ENCODE results near the gene ANKRD33B.

ANKRD33B gene

GRCh38 chr5:10642367-10642766, 78.5 kb downstream of the ANKRD33B start:
- DNase-seq = no peak

GRCh38 chr5:10644192-10644591, 80.3 kb downstream of the ANKRD33B start:
- DNase-seq = no peak

- DNase-seq = no peak
Measured at GRCh38 chr5:10645146-10645545, 81.3 kb downstream of the ANKRD33B start.

GRCh38 chr5:10645671-10646070, 81.8 kb downstream of the ANKRD33B start:
- no peak for DNase-seq

GRCh38 chr5:10647640-10648039, 83.8 kb downstream of the ANKRD33B start:
- DNase-seq = no peak

GRCh38 chr5:10648806-10649665, 85.2 kb downstream of the ANKRD33B start:
- no peak for DNase-seq

GRCh38 chr5:10649666-10650380, 86.0 kb downstream of the ANKRD33B start:
- no peak for DNase-seq

- no peak for DNase-seq
Measured at GRCh38 chr5:10652151-10652550, 88.3 kb downstream of the ANKRD33B start.

- no peak for DNase-seq
Measured at GRCh38 chr5:10652606-10653005, 88.7 kb downstream of the ANKRD33B start.

GRCh38 chr5:10653043-10653442, 89.2 kb downstream of the ANKRD33B start:
- no peak for DNase-seq

- DNase-seq = no peak
Measured at GRCh38 chr5:10653751-10654400, 90.0 kb downstream of the ANKRD33B start.

GRCh38 chr5:10654566-10654965, 90.7 kb downstream of the ANKRD33B start:
- no peak for DNase-seq

- DNase-seq = no peak
Measured at GRCh38 chr5:10655161-10655971, 91.5 kb downstream of the ANKRD33B start.

GRCh38 chr5:10655972-10656830, 92.3 kb downstream of the ANKRD33B start:
- no peak for DNase-seq

- no peak for DNase-seq
Measured at GRCh38 chr5:10658265-10658664, 94.4 kb downstream of the ANKRD33B start.

GRCh38 chr5:10660135-10660534, 96.3 kb downstream of the ANKRD33B start:
- DNase-seq = no peak

- DNase-seq = no peak
Measured at GRCh38 chr5:10660720-10661387, 97.0 kb downstream of the ANKRD33B start.

GRCh38 chr5:10661401-10661800, 97.5 kb downstream of the ANKRD33B start:
- no peak for DNase-seq

GRCh38 chr5:10662083-10662482, 98.2 kb downstream of the ANKRD33B start:
- no peak for DNase-seq

- DNase-seq = no peak
Measured at GRCh38 chr5:10662661-10663488, 99.0 kb downstream of the ANKRD33B start.

Data from HCEC 1CT (cell line).